A549 treated with Hydrocortisone at 1 μM for 4 hours (cell line): ENCODE results near the gene IL24. TPM values are rescaled to one million over a fixed set of nuclear protein-coding genes. Genes with fewer than 3 reads are reported as not detected.

Source experiments
- total RNA-seq: library from RNA; stranded (reverse); fragments of 200-300 nt; extraction: Qiagen RNA extraction; gene quantifications from 5 replicates; pipeline ENCODE4 v1.2.3, GENCODE V29; 2022

The IL24 gene, protein sequence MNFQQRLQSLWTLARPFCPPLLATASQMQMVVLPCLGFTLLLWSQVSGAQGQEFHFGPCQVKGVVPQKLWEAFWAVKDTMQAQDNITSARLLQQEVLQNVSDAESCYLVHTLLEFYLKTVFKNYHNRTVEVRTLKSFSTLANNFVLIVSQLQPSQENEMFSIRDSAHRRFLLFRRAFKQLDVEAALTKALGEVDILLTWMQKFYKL
- 0.25 to 0.61 TPM (median 0.54 TPM) in 5 replicates for total RNA-seq

DNA sequence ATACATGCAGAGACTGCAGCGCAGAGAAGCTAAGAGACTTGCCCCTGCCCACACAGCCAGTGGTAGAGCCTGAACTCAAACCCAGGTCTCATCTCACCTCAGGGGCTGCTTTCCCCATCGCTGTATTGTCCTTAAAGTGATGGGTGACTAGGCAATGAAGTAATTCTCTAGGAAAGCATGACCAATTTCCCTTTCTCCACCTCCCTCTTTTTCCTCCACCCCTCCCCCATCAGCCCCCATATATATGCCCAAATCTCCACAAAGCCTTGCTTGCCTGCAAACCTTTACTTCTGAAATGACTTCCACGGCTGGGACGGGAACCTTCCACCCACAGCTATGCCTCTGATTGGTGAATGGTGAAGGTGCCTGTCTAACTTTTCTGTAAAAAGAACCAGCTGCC is at the start of gene IL24:
TSS of gene IL24 (plus strand) at position 269 of the 400 bp plus-strand sequence. CDS start 390 bp downstream, outside the sequence.

DNA sequence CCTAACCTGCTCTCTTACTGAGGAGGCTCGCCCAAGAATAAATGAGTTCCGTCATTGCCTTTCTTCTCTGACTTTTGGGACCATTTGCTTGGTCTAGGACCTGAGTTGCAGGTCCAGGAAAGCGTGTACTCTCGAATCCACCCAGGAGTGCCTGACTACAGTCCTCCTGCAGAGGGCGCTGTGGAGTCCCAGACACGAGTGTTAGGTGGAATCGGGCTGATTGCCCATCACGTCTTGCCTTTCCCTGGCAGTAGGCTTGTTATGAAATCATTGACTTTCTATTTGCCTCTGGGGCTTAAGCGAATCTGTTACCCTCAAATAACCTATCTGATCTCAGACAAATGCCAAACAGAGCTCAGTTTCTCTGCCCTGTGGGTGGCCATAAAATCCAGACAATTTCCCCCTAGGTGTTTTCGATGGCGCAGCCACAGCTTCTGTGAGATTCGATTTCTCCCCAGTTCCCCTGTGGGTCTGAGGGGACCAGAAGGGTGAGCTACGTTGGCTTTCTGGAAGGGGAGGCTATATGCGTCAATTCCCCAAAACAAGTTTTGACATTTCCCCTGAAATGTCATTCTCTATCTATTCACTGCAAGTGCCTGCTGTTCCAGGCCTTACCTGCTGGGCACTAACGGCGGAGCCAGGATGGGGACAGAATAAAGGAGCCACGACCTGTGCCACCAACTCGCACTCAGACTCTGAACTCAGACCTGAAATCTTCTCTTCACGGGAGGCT is 32.1 kb upstream of the IL24 start, which contains the start of gene IL20:
TSS of gene IL20 (plus strand) at position 685 of the 733 bp plus-strand sequence. CDS start 230 bp downstream, outside the sequence.

GRCh38 chr1:206921772-206922265 is 24.6 kb downstream of the IL24 start, which contains the start of gene FCMR:
Gene FCMR, minus strand, starts transcription at chr1:206921941. Its CDS starts 87 bp downstream, at chr1:206921854.

DNA sequence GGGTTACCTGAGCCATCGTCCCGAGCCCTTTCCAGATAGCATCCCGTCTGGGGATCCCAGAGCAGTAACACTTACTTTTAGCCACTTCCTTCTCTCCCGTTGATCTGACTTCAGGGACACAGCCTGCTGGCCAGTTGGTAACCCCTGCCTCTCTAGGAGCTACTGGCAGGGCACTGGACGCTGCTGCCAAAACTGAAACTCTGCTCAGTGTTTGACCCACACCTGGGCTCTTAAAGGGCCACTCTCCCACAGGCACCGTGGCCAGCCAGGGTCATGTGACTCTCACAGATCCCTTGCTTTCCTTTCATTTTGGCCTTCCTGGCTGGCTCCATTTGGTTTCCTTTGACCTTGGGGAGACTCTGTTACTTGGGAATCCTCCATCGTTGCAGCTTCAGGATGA is 49.0 kb downstream of the IL24 start, which contains the start of gene PIGR:
TSS of gene PIGR (minus strand) at position 206 of the 400 bp plus-strand sequence. CDS start 5,935 bp downstream, outside the sequence.

Other genes with a start within 250 kb of the IL24 start
- gene MAPKAPK2, start 212.5 kb upstream of the IL24 start, total RNA-seq = 78.9 to 90.6 TPM (median 89.4 TPM) in 5 replicates
- gene IL19, start 126.7 kb upstream of the IL24 start, total RNA-seq = not detected in 5 replicates
- gene IL10, start 124.9 kb upstream of the IL24 start, total RNA-seq = not detected in 5 replicates
- gene IL20, start 31.8 kb upstream of the IL24 start, total RNA-seq = not detected in 5 replicates
- 3.4 to 7.7 TPM (median 5.1 TPM) in 5 replicates for gene FCMR, start 24.5 kb downstream of the IL24 start, total RNA-seq
- gene PIGR, start 49.0 kb downstream of the IL24 start, total RNA-seq = 0.01 to 0.05 TPM (median 0.03 TPM) in 3 of 5 replicates, not detected in the others
- 0.08 TPM in 1 of 5 replicates, not detected in the others for gene FCAMR, start 73.0 kb downstream of the IL24 start, total RNA-seq
- 5.6 to 6.9 TPM (median 6.0 TPM) in 5 replicates for gene C1orf116, start 135.3 kb downstream of the IL24 start, total RNA-seq
- gene YOD1, start 153.8 kb downstream of the IL24 start, total RNA-seq = 6.3 to 9.6 TPM (median 7.7 TPM) in 5 replicates
- gene PFKFB2, start 155.8 kb downstream of the IL24 start, total RNA-seq = 5.3 to 8.1 TPM (median 5.7 TPM) in 5 replicates
- 1.1 to 2.2 TPM (median 1.4 TPM) in 5 replicates for gene C4BPB, start 191.4 kb downstream of the IL24 start, total RNA-seq
- gene C4BPA, start 206.8 kb downstream of the IL24 start, total RNA-seq = 0.45 to 0.99 TPM (median 0.53 TPM) in 5 replicates